ENCODE results near the gene CGRRF1.

CGRRF1 gene

GRCh38 chr14:54481695-54482094, 28.0 kb upstream of the CGRRF1 start:
- Histone ChIP-seq H3F3A (ENCODE audit: insufficient read depth, low read length) (peaks cover 5% of the 10 kb centered on the region; the same call in 1 of the 2 replicates), H4K20me1 (ENCODE audit: insufficient read depth, low read length) (no peaks in the 10 kb centered on the region), H3K36me3 (ENCODE audit: insufficient read depth, low read length) (peaks cover 38% of the 10 kb centered on the region), H3K4me2 (ENCODE audit: low read length) (no peak overlapping the region), H3K27me3 (ENCODE audit: insufficient read depth, low read length) (no peaks in the 10 kb centered on the region), H3K79me2 (ENCODE audit: insufficient read depth, low read length) (peaks cover 28% of the 10 kb centered on the region), H3K9ac (ENCODE audit: low read length) (no peak overlapping the region), H3K9me2 (ENCODE audit: low read depth, low read length) (no peaks in the 10 kb centered on the region), H2AFZ (ENCODE audit: low read length) (no peak overlapping the region), H3K9me3 (ENCODE audit: low read length) (no peaks in the 10 kb centered on the region), H3K27ac (ENCODE audit: low read depth, low read length, poor library complexity, severe bottlenecking) (no peak overlapping the region), H3K4me1 (ENCODE audit: insufficient read depth, low read length, severe bottlenecking) (peaks cover 22% of the 10 kb centered on the region), H3K4me3 (ENCODE audit: low read depth, low read length, poor library complexity, severe bottlenecking) (no peak overlapping the region)
- TF ChIP-seq EZH2 (IDR thresholded peaks at IDR 0.05; ENCODE audit: borderline replicate concordance, low read length) (no peak), CTCF (IDR thresholded peaks at IDR 0.05; ENCODE audit: low read length) (no peak)

GRCh38 chr14:54483073-54483745, 26.5 kb upstream of the CGRRF1 start:
- H3K4me3 ChIP-seq (ENCODE audit: low read depth, low read length, poor library complexity, severe bottlenecking): peak overlapping the region; percentile 30
- peak overlapping the region; percentile 50 for H3K4me2 ChIP-seq (ENCODE audit: low read length)

GRCh38 chr14:54483846-54484245, 25.9 kb upstream of the CGRRF1 start:
- H3K9ac ChIP-seq (ENCODE audit: low read length): peak overlapping the region; percentile 45
- H3K4me2 ChIP-seq (ENCODE audit: low read length): peak overlapping the region; percentile 50
- H3K27me3 ChIP-seq (ENCODE audit: insufficient read depth, low read length): no peaks in the 10 kb centered on the region
- peaks cover 20% of the 10 kb centered on the region for H3K36me3 ChIP-seq (ENCODE audit: insufficient read depth, low read length)
- no peaks in the 10 kb centered on the region for H3K9me3 ChIP-seq (ENCODE audit: low read length)
- peaks cover 31% of the 10 kb centered on the region for H3K4me1 ChIP-seq (ENCODE audit: insufficient read depth, low read length, severe bottlenecking)
- peaks cover 44% of the 10 kb centered on the region for H3K79me2 ChIP-seq (ENCODE audit: insufficient read depth, low read length)
- no peaks in the 10 kb centered on the region for H3K9me2 ChIP-seq (ENCODE audit: low read depth, low read length)
- TF ChIP-seq EZH2 (IDR thresholded peaks at IDR 0.05; ENCODE audit: borderline replicate concordance, low read length) (no peak), CTCF (IDR thresholded peaks at IDR 0.05; ENCODE audit: low read length) (no peak)
- peak overlapping the region; percentile 30 for H3K4me3 ChIP-seq (ENCODE audit: low read depth, low read length, poor library complexity, severe bottlenecking)
- no peak overlapping the region for H2AFZ ChIP-seq (ENCODE audit: low read length)
- H3F3A ChIP-seq (ENCODE audit: insufficient read depth, low read length): peaks cover 5% of the 10 kb centered on the region; the same call in 1 of the 2 replicates
- H4K20me1 ChIP-seq (ENCODE audit: insufficient read depth, low read length): no peaks in the 10 kb centered on the region
- H3K27ac ChIP-seq (ENCODE audit: low read depth, low read length, poor library complexity, severe bottlenecking): peak overlapping the region; percentile 65

More at GRCh38 chr14:54483073-54483745, 26.5 kb upstream of the CGRRF1 start:
- peak overlapping the region; percentile 45; the same call in 1 of the 2 replicates for H3K9ac ChIP-seq (ENCODE audit: low read length)
- H3K27me3 ChIP-seq (ENCODE audit: insufficient read depth, low read length): no peaks in the 10 kb centered on the region
- H3K9me3 ChIP-seq (ENCODE audit: low read length): no peaks in the 10 kb centered on the region
- H3F3A ChIP-seq (ENCODE audit: insufficient read depth, low read length): peaks cover 5% of the 10 kb centered on the region; the same call in 1 of the 2 replicates
- H3K27ac ChIP-seq (ENCODE audit: low read depth, low read length, poor library complexity, severe bottlenecking): peak overlapping the region; percentile 65
- peaks cover 27% of the 10 kb centered on the region for H3K36me3 ChIP-seq (ENCODE audit: insufficient read depth, low read length)
- TF ChIP-seq EZH2 (IDR thresholded peaks at IDR 0.05; ENCODE audit: borderline replicate concordance, low read length): no peak
- TF ChIP-seq CTCF (IDR thresholded peaks at IDR 0.05; ENCODE audit: low read length): no peak
- peaks cover 40% of the 10 kb centered on the region for H3K79me2 ChIP-seq (ENCODE audit: insufficient read depth, low read length)
- no peaks in the 10 kb centered on the region for H4K20me1 ChIP-seq (ENCODE audit: insufficient read depth, low read length)
- H2AFZ ChIP-seq (ENCODE audit: low read length): no peak overlapping the region
- no peaks in the 10 kb centered on the region for H3K9me2 ChIP-seq (ENCODE audit: low read depth, low read length)
- H3K4me1 ChIP-seq (ENCODE audit: insufficient read depth, low read length, severe bottlenecking): peaks cover 31% of the 10 kb centered on the region

Data from OCI-LY1 (cell line).